HepG2 (cell line): ENCODE data around the gene MNAT1. TPM values are rescaled to one million over a fixed set of nuclear protein-coding genes. Genes with fewer than 3 reads are reported as not detected.

Source experiments
- ATAC-seq: fragments of 200-7000 bp; cut with Tn5 transposase; 3 replicates; pipeline ENCODE4 v1.9.1; 2020; ENCODE audit warnings: mild to moderate bottlenecking, moderate library complexity
- BruUV-seq: library from RNA; stranded (reverse); fragments of 400-500 nt; replicated peaks from 2 replicates; lab custom pipeline; 2021; lab: Mats Ljungman, UMichigan
- CTCF ChIA-PET: fragments of 300-600 bp; formaldehyde crosslinking; extraction: SDS; loops from one replicate; lab custom pipeline; 2021; ENCODE audit warnings: low total read pairs, inconsistent platforms, low intra/inter-chr PET ratio; lab: Yijun Ruan, JAX
- POLR2A ChIA-PET: fragments of 350-600 bp; sonication (Branson Sonifier 250); formaldehyde crosslinking; loops from one replicate; lab custom pipeline; 2020; ENCODE audit warnings: antibody characterized with exemption, inconsistent platforms; lab: Yijun Ruan, JAX
- DNase-seq: peaks from one replicate; pipeline ENCODE4 v3.0.0-alpha.2; 2015; ENCODE audit warnings: low spot score
- FAIRE-seq: peaks from 3 replicates; lab custom pipeline; 2011; peaks lifted over from hg19 to GRCh38; lab: Jason Lieb, UNC
- H2AFZ ChIP-seq: one replicate; pipeline ENCODE4 v1.6.1; 2011; ENCODE audit warnings: low read length, inconsistent platforms
- H3K27ac ChIP-seq: fragments of 300-600 bp; 3 replicates; pipeline ENCODE4 v1.8.0; 2011; ENCODE audit warnings: mixed run types, mild to moderate bottlenecking, mixed read lengths, low read length, inconsistent platforms; ENCODE audit not compliant: insufficient read depth; ENCODE audit errors: extremely low read length
- H3K27me3 ChIP-seq, 2 experiments: fragments of 200-600 bp in 1 of 2; 2 replicates in 1 of 2; 3 replicates in 1 of 2; pipeline versions ENCODE4 v1.6.0 to v1.8.0; 2011; ENCODE audit warnings: low read length in 2 of 2, mild to moderate bottlenecking in 2 of 2, moderate library complexity in 2 of 2, inconsistent platforms in 1 of 2; ENCODE audit not compliant: insufficient read depth in 2 of 2, control insufficient read depth in 1 of 2
- H3K36me3 ChIP-seq, 2 experiments: fragments of 200-600 bp in 1 of 2; replicated peaks in 1 of 2; 2 replicates in 1 of 2; 3 replicates in 1 of 2; pipeline versions ENCODE4 v1.5.1 to v1.8.0; 2011; ENCODE audit warnings: low read length in 2 of 2, inconsistent platforms in 1 of 2; ENCODE audit not compliant: insufficient read depth in 2 of 2, control insufficient read depth in 1 of 2
- H3K4me1 ChIP-seq: 2 replicates; pipeline ENCODE4 v1.5.1; 2012; ENCODE audit warnings: low read length, inconsistent platforms; ENCODE audit not compliant: insufficient read depth
- H3K4me2 ChIP-seq: 2 replicates; pipeline ENCODE4 v1.6.0; 2011; ENCODE audit warnings: low read depth, low read length, inconsistent platforms
- H3K4me3 ChIP-seq, 3 experiments: fragments of 200-600 bp in 1 of 3; sonication (generic), shearing (Covaris generic) in 1 of 3; replicated peaks in 1 of 3; 2 replicates each; pipeline ENCODE4 v1.5.1; 2011 to 2016; ENCODE audit warnings: low read length in 3 of 3, inconsistent platforms in 2 of 3, low read depth in 2 of 3, mild to moderate bottlenecking in 2 of 3, control low read depth in 1 of 3, mixed read lengths in 1 of 3; ENCODE audit not compliant: insufficient read depth in 1 of 3
- H3K79me2 ChIP-seq: one replicate; pipeline ENCODE4 v1.6.1; 2011; ENCODE audit warnings: low read length, inconsistent platforms; ENCODE audit not compliant: insufficient read depth
- H3K9ac ChIP-seq: 2 replicates; pipeline ENCODE4 v1.6.0; 2011; ENCODE audit warnings: mild to moderate bottlenecking, low read depth, low read length, inconsistent platforms; ENCODE audit not compliant: insufficient read depth
- H3K9me3 ChIP-seq: 2 replicates; pipeline ENCODE4 v1.5.1; 2012; ENCODE audit warnings: mild to moderate bottlenecking, low read length
- H4K20me1 ChIP-seq: 2 replicates; pipeline ENCODE4 v1.6.0; 2011; ENCODE audit warnings: inconsistent platforms, mild to moderate bottlenecking, low read length, moderate library complexity; ENCODE audit not compliant: insufficient read depth
- BHLHE40 ChIP-seq: IDR thresholded peaks from 2 replicates; pipeline ENCODE4 v1.6.1; 2011; ENCODE audit warnings: low read length, improper control_type of control experiment
- CCAR2 ChIP-seq: fragments of 200-400 bp; formaldehyde crosslinking; optimal IDR thresholded peaks from 2 replicates; pipeline ENCODE3; 2018; ENCODE audit warnings: low read depth, mild to moderate bottlenecking, low read length, moderate library complexity
- CREB1 ChIP-seq, 2 experiments: fragments of 450-650 bp in 1 of 2; IDR thresholded peaks; 2 replicates each; pipeline ENCODE4 v1.6.1; 2016 to 2017; ENCODE audit warnings: control low read depth in 1 of 2, mild to moderate bottlenecking in 1 of 2, missing compliant biosample characterization in 1 of 2, missing genetic modification characterization in 1 of 2
- CSRNP1 ChIP-seq: sonication (generic); formaldehyde crosslinking; IDR thresholded peaks from 2 replicates; pipeline ENCODE4 v1.8.1; 2023; ENCODE audit warnings: mild to moderate bottlenecking, missing genetic modification reagents
- E2F1 ChIP-seq: sonication (generic); formaldehyde crosslinking; IDR thresholded peaks from 2 replicates; pipeline ENCODE4 v1.5.0; 2020; ENCODE audit warnings: missing genetic modification reagents
- GPBP1L1 ChIP-seq: sonication (generic); formaldehyde crosslinking; IDR thresholded peaks from 2 replicates; pipeline ENCODE4 v1.5.0; 2020; ENCODE audit warnings: mild to moderate bottlenecking, missing genetic modification reagents
- KAT8 ChIP-seq: IDR thresholded peaks from 2 replicates; pipeline ENCODE4 v1.6.1; 2016; ENCODE audit warnings: missing genetic modification reagents, missing compliant biosample characterization
- KDM5A ChIP-seq: fragments of 200-600 bp; sonication (generic); IDR thresholded peaks from 2 replicates; pipeline ENCODE4 v1.7.0; 2018; ENCODE audit warnings: antibody characterized with exemption, mild to moderate bottlenecking, low read length, borderline replicate concordance
- KMT2B ChIP-seq: IDR thresholded peaks from 2 replicates; pipeline ENCODE4 v1.6.1; 2016; ENCODE audit warnings: missing genetic modification reagents, missing compliant biosample characterization
- MBD4 ChIP-seq: IDR thresholded peaks from 2 replicates; pipeline ENCODE4 v1.6.1; 2012; ENCODE audit warnings: low read length, inconsistent platforms, borderline replicate concordance
- MTA3 ChIP-seq: sonication (generic); formaldehyde crosslinking; IDR thresholded peaks from 2 replicates; pipeline ENCODE4 v1.4.0; 2020; ENCODE audit warnings: missing genetic modification reagents
- NFE2 ChIP-seq: sonication (generic); formaldehyde crosslinking; IDR thresholded peaks from 2 replicates; pipeline ENCODE4 v1.4.0; 2020; ENCODE audit warnings: missing genetic modification reagents
- NFYB ChIP-seq: sonication (generic); formaldehyde crosslinking; IDR thresholded peaks from 2 replicates; pipeline ENCODE4 v1.4.0; 2020; ENCODE audit warnings: missing genetic modification reagents
- STAT5B ChIP-seq: sonication (generic); formaldehyde crosslinking; IDR thresholded peaks from 2 replicates; pipeline ENCODE4 v1.4.0; 2020; ENCODE audit warnings: missing genetic modification reagents
- SUZ12 ChIP-seq: fragments of 150-350 bp; IDR thresholded peaks from 2 replicates; pipeline ENCODE4 v1.6.1; 2014; ENCODE audit warnings: low read depth, low read length
- ZBTB1 ChIP-seq: sonication (generic); formaldehyde crosslinking; IDR thresholded peaks from 2 replicates; pipeline ENCODE4 v1.4.0; 2020; ENCODE audit warnings: missing genetic modification reagents, borderline replicate concordance
- ZNF10 ChIP-seq: sonication (generic); formaldehyde crosslinking; IDR thresholded peaks from 2 replicates; pipeline ENCODE4 v1.4.0; 2020; ENCODE audit warnings: mild to moderate bottlenecking, low read depth, missing genetic modification reagents, borderline replicate concordance
- ZNF225 ChIP-seq: sonication (generic); formaldehyde crosslinking; IDR thresholded peaks from 2 replicates; pipeline ENCODE4 v1.4.0; 2020; ENCODE audit warnings: mild to moderate bottlenecking, missing genetic modification reagents
- ZNF382 ChIP-seq: sonication (generic); formaldehyde crosslinking; IDR thresholded peaks from 2 replicates; pipeline ENCODE4 v1.5.0; 2020; ENCODE audit warnings: missing genetic modification reagents, mild to moderate bottlenecking, borderline replicate concordance
- WGBS: methylation state at CpG from one replicate; pipeline ENCODE4 v1.1.6; 2017; ENCODE audit warnings: low lambda C conversion rate; 5-methylcytosine and 5-hydroxymethylcytosine counted together
- in situ Hi-C: cut with HindIII; loops from 2 replicates; pipeline ENCODE4 v1.10.0; 2017; ENCODE audit warnings: low pct_unique_long_range_greater_than_20kb; ENCODE audit not compliant: extremely low pct_ligation_motif_present
- intact Hi-C: fragments of 100-400 bp; cut with micrococcal nuclease; formaldehyde crosslinking; loops from one replicate; pipeline ENCODE4 v1.10.0; 2022; ENCODE audit not compliant: unreplicated experiment
- polyA plus RNA-seq, 8 experiments: library from polyadenylated mRNA; depleted of rRNA in 3 of 8; stranded (reverse) in 7 of 8; unstranded in 1 of 8; fragments of >200 nt; fragmentation: Illumina TruSeq in 4 of 8; extraction: Trizol in 4 of 8; gene quantifications; 2 replicates each; pipeline versions ENCODE4 v1.2.1 to v1.2.3, GENCODE V29; 2011 to 2016; ENCODE audit warnings: low read depth in 4 of 8, missing spikeins in 1 of 8, mixed read lengths in 1 of 8; ENCODE audit not compliant: insufficient read depth in 1 of 8
- total RNA-seq, 5 experiments: library from RNA; depleted of rRNA; stranded (reverse); fragments of >200 nt; fragmentation: Illumina TruSeq; extraction: Trizol; gene quantifications; 2 replicates each; pipeline ENCODE4 v1.2.3, GENCODE V29; 2016; ENCODE audit warnings: low read depth in 1 of 5

The MNAT1 gene
- total and polyA plus RNA-seq, 2 of the 13 experiments (the other 11 are each of a cell fraction or from before 2014, with no cell fraction given) = 49.2 to 94.8 TPM

DNA sequence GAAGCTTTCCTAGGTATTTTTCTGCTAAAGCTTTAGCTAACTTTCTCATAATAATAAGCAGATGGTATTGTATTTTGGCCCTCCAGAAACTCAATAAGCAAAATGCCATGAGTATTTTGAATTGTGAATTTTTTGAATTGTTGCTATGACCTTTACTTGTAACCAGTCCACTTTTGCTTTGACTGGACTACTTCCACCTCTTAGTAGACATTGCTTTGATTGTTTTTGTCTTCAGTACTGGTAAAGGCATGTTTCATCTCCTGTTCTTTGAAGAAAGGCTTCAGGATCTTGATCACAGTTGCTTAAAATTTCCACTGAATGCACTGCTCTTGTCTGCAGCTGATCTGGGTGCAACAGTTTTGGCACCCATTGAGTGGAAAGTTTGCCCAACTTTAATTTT, 144.0 kb downstream of the MNAT1 start (continued):
- no peak for TF ChIP-seq CREB1 (IDR thresholded peaks at IDR 0.05)
- TF ChIP-seq CREB1 (CRISPR knock-in tag; IDR thresholded peaks at IDR 0.05) = no peak
- no peak for TF ChIP-seq CSRNP1 (CRISPR knock-in tag)
- TF ChIP-seq KAT8 (CRISPR knock-in tag) = no peak
- TF ChIP-seq SUZ12 = no peak

GRCh38 chr14:60882219-60882618, 147.7 kb downstream of the MNAT1 start:
- ATAC-seq (no peak), DNase-seq (no peak), FAIRE-seq (no peak)
- Histone ChIP-seq H2AFZ (no peak overlapping the region), H3K4me1 (no peaks in the 10 kb centered on the region), H3K4me3 (no peak overlapping the region), H3K9ac (no peak overlapping the region), H3K9me3 (peaks cover 6% of the 10 kb centered on the region), H3K36me3 (no peaks in the 10 kb centered on the region; a peak in 1 of 5 replicates), H3K27me3 (no peaks in the 10 kb centered on the region), H3K4me2 (no peak overlapping the region), H4K20me1 (no peaks in the 10 kb centered on the region), H3K79me2 (no peaks in the 10 kb centered on the region), H3K27ac (no peak overlapping the region)
- TF ChIP-seq KMT2B (CRISPR knock-in tag) = no peak
- TF ChIP-seq ZNF10 (CRISPR knock-in tag) = no peak
- TF ChIP-seq STAT5B (CRISPR knock-in tag) = no peak
- no peak for TF ChIP-seq CCAR2
- no peak for TF ChIP-seq NFYB (CRISPR knock-in tag)
- TF ChIP-seq KDM5A = no peak
- no peak for TF ChIP-seq E2F1 (CRISPR knock-in tag)
- no peak for TF ChIP-seq BHLHE40
- TF ChIP-seq ZBTB1 (CRISPR knock-in tag) = no peak
- no peak for TF ChIP-seq ZNF382 (CRISPR knock-in tag)
- TF ChIP-seq ZNF225 (CRISPR knock-in tag) = no peak
- no peak for TF ChIP-seq GPBP1L1 (CRISPR knock-in tag)
- TF ChIP-seq MTA3 = no peak
- TF ChIP-seq NFE2 = no peak
- no peak for TF ChIP-seq MBD4
- WGBS = 100% methylated on average over 1 of the region's 1 CpG
- in situ Hi-C loops = no loop called here
- no TSS peak for BruUV-seq
- intact Hi-C loops = no loop called here
- POLR2A ChIA-PET = no interaction called here
- CTCF ChIA-PET = no interaction called here
